OCI-LY3 (cell line): ENCODE measurements around the gene PLCE1.

Experiments
- H2AFZ ChIP-seq: fragments of 200-600, 300-600 bp; shearing (Covaris generic); 2 replicates; pipeline ENCODE4 v1.6.0; 2014; ENCODE audit warnings: antibody characterized with exemption, low read depth, low read length
- H3K27ac ChIP-seq: fragments of 200-600, 300-600 bp; sonication (generic); 2 replicates; pipeline ENCODE4 v1.5.1; 2014; ENCODE audit warnings: mild to moderate bottlenecking, low read length, moderate library complexity, mixed read lengths
- H3K27me3 ChIP-seq: fragments of 200-600, 300-600 bp; sonication (generic); 2 replicates; pipeline ENCODE4 v1.6.1; 2014; ENCODE audit warnings: low read depth, low read length, mixed read lengths
- H3K36me3 ChIP-seq: fragments of 200-600, 300-600 bp; sonication (generic); replicated peaks from 2 replicates; pipeline ENCODE3; 2014; ENCODE audit warnings: low read depth, low read length, mixed read lengths
- H3K4me1 ChIP-seq: fragments of 300-600, 200-600 bp; sonication (generic); 2 replicates; pipeline ENCODE4 v1.6.1; 2014; ENCODE audit warnings: low read length, mixed read lengths
- H3K4me2 ChIP-seq: fragments of 200-600, 300-600 bp; sonication (generic); 2 replicates; pipeline ENCODE4 v1.6.1; 2014; ENCODE audit warnings: low read length, mixed read lengths
- H3K4me3 ChIP-seq: fragments of 300-600, 200-600 bp; sonication (generic); 2 replicates; pipeline ENCODE4 v1.5.1; 2014; ENCODE audit warnings: antibody characterized with exemption, mild to moderate bottlenecking, low read length, moderate library complexity
- H3K79me2 ChIP-seq: fragments of 300-600, 200-600 bp; shearing (Covaris generic); 2 replicates; pipeline ENCODE4 v1.6.1; 2014; ENCODE audit warnings: mild to moderate bottlenecking, low read length, mixed read lengths
- H3K9ac ChIP-seq: fragments of 300-600, 200-600 bp; shearing (Covaris generic); 2 replicates; pipeline ENCODE4 v1.6.0; 2014; ENCODE audit warnings: mild to moderate bottlenecking, low read length, moderate library complexity
- H3K9me3 ChIP-seq: fragments of 200-600, 300-600 bp; shearing (Covaris generic); 2 replicates; pipeline ENCODE4 v1.6.1; 2014; ENCODE audit warnings: low read length, mixed read lengths; ENCODE audit not compliant: insufficient read depth
- H4K20me1 ChIP-seq: fragments of 200-600, 300-600 bp; sonication (generic); 2 replicates; pipeline ENCODE4 v1.6.1; 2016; ENCODE audit warnings: low read length, mixed read lengths; ENCODE audit not compliant: insufficient read depth
- EZH2phosphoT487 ChIP-seq: fragments of 200-600 bp; shearing (Covaris generic); IDR thresholded peaks from 2 replicates; pipeline ENCODE4 v1.6.1; 2018; ENCODE audit warnings: antibody characterized with exemption, mixed run types, low read depth
- TF ChIP-seq, protein P1 (sequence below): fragments of 200-600, 300-600 bp; sonication (generic); IDR thresholded peaks from 2 replicates; pipeline ENCODE4 v1.5.1; 2014; ENCODE audit warnings: antibody characterized with exemption, low read length, low read depth

Gene PLCE1

DNA sequence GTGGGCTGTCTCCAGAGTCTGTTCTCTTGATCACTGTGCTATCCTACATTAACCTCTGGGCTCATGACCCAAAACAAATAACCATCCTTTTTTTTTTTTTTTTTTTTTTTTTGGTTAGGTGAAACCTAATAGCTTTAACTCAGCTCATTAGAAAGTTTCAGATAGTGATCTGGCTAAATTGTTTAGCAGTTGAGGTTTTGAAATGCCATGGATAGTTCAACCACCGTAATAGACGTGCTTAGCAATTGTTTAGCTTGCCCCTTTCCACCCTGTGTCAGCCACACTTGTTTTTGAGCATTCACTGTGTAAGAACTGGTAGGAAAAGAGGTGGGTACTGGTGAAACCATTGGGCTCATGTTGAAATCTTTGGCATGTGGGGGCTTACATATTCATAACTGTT is 3.8 kb downstream of the PLCE1 start:
- H3K4me3 ChIP-seq: no peak overlapping the region
- TF ChIP-seq, protein P1, sequence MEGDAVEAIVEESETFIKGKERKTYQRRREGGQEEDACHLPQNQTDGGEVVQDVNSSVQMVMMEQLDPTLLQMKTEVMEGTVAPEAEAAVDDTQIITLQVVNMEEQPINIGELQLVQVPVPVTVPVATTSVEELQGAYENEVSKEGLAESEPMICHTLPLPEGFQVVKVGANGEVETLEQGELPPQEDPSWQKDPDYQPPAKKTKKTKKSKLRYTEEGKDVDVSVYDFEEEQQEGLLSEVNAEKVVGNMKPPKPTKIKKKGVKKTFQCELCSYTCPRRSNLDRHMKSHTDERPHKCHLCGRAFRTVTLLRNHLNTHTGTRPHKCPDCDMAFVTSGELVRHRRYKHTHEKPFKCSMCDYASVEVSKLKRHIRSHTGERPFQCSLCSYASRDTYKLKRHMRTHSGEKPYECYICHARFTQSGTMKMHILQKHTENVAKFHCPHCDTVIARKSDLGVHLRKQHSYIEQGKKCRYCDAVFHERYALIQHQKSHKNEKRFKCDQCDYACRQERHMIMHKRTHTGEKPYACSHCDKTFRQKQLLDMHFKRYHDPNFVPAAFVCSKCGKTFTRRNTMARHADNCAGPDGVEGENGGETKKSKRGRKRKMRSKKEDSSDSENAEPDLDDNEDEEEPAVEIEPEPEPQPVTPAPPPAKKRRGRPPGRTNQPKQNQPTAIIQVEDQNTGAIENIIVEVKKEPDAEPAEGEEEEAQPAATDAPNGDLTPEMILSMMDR: no peak
- TF ChIP-seq EZH2phosphoT487: no peak
- no peak overlapping the region for H2AFZ ChIP-seq
- H3K4me2 ChIP-seq: no peak overlapping the region
- no peak overlapping the region for H3K9ac ChIP-seq
- H3K27me3 ChIP-seq: no peaks in the 10 kb centered on the region; the same call in 1 of the 2 replicates
- no peak overlapping the region for H3K27ac ChIP-seq
- no peaks in the 10 kb centered on the region for H3K36me3 ChIP-seq
- H3K4me1 ChIP-seq: no peaks in the 10 kb centered on the region
- H3K9me3 ChIP-seq: no peaks in the 10 kb centered on the region
- H4K20me1 ChIP-seq: no peaks in the 10 kb centered on the region
- H3K79me2 ChIP-seq: no peaks in the 10 kb centered on the region

DNA sequence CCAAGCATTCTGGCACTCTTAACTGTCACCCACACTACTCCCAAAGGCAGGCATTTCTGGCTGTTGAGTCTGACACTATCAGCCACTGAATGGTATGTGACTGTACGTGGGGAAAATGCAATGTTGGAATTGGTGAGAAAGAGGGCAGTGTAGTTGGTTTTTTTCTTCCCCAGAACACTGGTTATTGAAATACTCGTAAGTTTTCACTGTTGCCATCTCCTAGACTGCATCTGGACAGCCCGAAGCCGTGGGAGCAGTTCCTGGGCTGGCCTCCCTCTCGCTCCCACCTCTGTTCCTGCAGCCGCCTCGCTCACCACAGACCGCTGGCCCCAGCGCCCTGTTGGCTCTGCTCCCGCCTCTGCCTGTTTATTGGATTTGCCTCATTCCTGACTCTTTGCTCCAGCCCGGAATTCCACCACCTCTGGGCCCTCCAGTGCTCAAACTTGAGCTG is 5.7 kb downstream of the PLCE1 start:
- no peak overlapping the region for H3K27ac ChIP-seq
- H3K79me2 ChIP-seq: no peaks in the 10 kb centered on the region

DNA sequence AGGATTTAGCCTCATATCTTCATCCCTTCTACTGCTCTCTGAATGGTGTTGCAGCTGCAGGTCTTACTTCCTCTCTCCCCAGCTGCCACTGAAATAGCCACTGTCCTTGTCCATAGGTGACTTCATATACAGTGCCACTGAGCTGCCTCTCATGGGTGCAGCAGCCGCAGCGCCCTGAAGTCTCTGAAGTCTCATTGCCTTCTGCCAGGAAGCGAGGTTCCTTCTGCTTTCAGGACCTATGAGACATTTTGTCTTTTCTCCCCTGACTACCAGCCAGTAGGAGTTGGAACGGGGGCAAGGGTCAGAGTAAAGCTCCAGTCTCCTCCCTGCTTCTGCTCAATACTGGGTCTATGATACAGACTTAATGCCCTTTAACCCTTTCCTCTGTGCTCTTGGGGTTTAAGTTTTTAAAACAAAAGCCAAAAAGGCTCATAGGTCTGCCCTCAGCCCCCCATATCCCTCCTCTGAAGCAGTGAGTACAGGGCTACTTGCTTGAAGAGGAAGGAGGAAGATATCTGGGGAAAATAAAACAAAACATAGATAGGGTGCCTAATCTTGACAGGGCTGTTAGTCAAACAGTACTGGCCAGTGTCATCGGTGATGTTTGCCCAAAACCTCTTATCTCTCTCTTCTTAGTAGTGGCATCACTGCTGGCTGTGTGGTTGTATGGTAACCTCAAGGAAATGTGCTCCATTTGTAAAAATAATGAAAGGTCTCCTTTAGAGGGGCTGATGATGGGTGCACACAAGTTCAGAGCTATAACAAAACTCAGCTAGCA is 7.1 kb downstream of the PLCE1 start:
- TF ChIP-seq, protein P1: no peak
- no peak for TF ChIP-seq EZH2phosphoT487
- Histone ChIP-seq H3K9ac (no peak overlapping the region), H4K20me1 (no peaks in the 10 kb centered on the region), H3K4me3 (no peak overlapping the region), H3K4me1 (no peaks in the 10 kb centered on the region), H2AFZ (no peak overlapping the region), H3K27ac (no peak overlapping the region), H3K4me2 (no peak overlapping the region), H3K9me3 (no peaks in the 10 kb centered on the region), H3K36me3 (no peaks in the 10 kb centered on the region), H3K27me3 (no peaks in the 10 kb centered on the region; the same call in 1 of the 2 replicates), H3K79me2 (no peaks in the 10 kb centered on the region)

More for the DNA sequence above, 5.7 kb downstream of the PLCE1 start:
- Histone ChIP-seq H3K4me2 (no peak overlapping the region), H3K9me3 (no peaks in the 10 kb centered on the region), H2AFZ (no peak overlapping the region), H4K20me1 (no peaks in the 10 kb centered on the region), H3K9ac (no peak overlapping the region), H3K4me1 (no peaks in the 10 kb centered on the region), H3K36me3 (no peaks in the 10 kb centered on the region), H3K4me3 (no peak overlapping the region), H3K27me3 (no peaks in the 10 kb centered on the region; the same call in 1 of the 2 replicates)
- no peak for TF ChIP-seq EZH2phosphoT487
- TF ChIP-seq, protein P1: no peak

DNA sequence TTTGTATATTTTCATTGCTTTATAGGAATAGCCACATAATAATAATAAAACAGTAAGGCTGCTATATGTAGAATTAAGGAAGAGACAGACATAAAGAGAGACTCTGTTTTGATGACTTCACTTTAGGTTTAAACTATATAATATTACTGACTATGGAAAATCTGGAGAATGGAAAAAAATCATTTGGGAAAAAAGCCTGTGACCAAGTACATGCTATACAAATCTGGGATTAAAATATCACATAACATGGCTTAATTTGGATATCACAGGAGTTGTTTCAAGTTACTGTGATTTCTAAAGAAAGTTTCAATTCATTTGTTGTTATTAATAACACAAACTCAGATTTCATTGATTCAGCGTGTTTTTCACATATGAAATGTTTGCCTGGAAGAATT is 7.7 kb downstream of the PLCE1 start:
- Histone ChIP-seq H3K9ac (no peak overlapping the region), H3K36me3 (no peaks in the 10 kb centered on the region), H3K27ac (no peak overlapping the region), H4K20me1 (no peaks in the 10 kb centered on the region), H2AFZ (no peak overlapping the region), H3K9me3 (no peaks in the 10 kb centered on the region), H3K27me3 (no peaks in the 10 kb centered on the region; the same call in 1 of the 2 replicates), H3K4me2 (no peak overlapping the region), H3K79me2 (no peaks in the 10 kb centered on the region), H3K4me1 (no peaks in the 10 kb centered on the region), H3K4me3 (no peak overlapping the region)
- TF ChIP-seq, protein P1: no peak
- TF ChIP-seq EZH2phosphoT487: no peak
